GM18868 (cell line): ENCODE results near the gene RBM42.
A peak's percentile ranks its signal among the peaks of the same experiment; 100 is the strongest.
"Not testable (repeated sequence)": the region's sequence is repeated elsewhere in the genome, so short reads cannot be mapped to it uniquely, and the experiment has no call there.

ENCODE experiments used
- ATAC-seq: cut with Tn5 transposase; IDR thresholded peaks from one replicate; pipeline ENCODE4 v1.9.1; 2021; ENCODE audit warnings: mild to moderate bottlenecking, moderate library complexity; ENCODE audit not compliant: unreplicated experiment

The RBM42 gene

GRCh38 chr19:35628565-35629331 is at the start of gene RBM42:
TSS of gene RBM42 (plus strand) at chr19:35629036. CDS start at chr19:35629154, 118 bp downstream.
- ATAC-seq = peak; percentile 97

- no peak for ATAC-seq
These were observed 46.1 kb upstream of the RBM42 start for GRCh38 chr19:35582760-35583159.

- no peak for ATAC-seq
These were observed 43.0 kb upstream of the RBM42 start, which contains the start of gene PMIS2 for GRCh38 chr19:35585848-35586247. TSS of gene PMIS2 (plus strand) at chr19:35586173. CDS start at chr19:35586260, 87 bp downstream.

- ATAC-seq = no peak
These were observed 41.5 kb upstream of the RBM42 start for GRCh38 chr19:35587321-35587720.

- ATAC-seq = no peak
These were observed 38.0 kb upstream of the RBM42 start for GRCh38 chr19:35590875-35591274.

- ATAC-seq = no peak
These were observed 36.6 kb upstream of the RBM42 start for GRCh38 chr19:35592226-35592625.

- ATAC-seq = not testable (repeated sequence)
These were observed 33.8 kb upstream of the RBM42 start for GRCh38 chr19:35595026-35595425.

DNA sequence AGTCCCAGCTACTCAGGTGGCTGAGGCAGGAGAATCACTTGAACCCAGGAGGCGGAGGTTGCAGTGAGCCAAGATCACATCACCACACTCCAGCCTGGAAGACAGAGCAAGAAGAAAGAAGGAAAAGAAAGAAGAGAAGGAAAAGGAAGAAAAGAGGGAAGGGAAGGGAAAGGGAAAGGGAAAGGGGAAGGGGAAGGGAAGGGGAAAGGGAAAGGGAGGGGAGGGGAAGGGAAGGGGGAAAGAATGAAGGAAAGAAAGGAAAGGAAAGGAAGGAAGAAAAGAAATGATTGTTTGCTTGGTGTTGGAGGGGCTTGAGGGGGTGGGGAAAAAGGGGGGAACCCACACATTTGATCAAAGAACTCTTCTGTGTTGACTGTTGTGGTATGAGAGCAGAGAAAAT is 32.9 kb upstream of the RBM42 start:
- ATAC-seq = no peak

GRCh38 chr19:35596366-35596999 is 32.4 kb upstream of the RBM42 start:
- ATAC-seq = peak; percentile 50

GRCh38 chr19:35601971-35602370 is 26.9 kb upstream of the RBM42 start:
- ATAC-seq = no peak

DNA sequence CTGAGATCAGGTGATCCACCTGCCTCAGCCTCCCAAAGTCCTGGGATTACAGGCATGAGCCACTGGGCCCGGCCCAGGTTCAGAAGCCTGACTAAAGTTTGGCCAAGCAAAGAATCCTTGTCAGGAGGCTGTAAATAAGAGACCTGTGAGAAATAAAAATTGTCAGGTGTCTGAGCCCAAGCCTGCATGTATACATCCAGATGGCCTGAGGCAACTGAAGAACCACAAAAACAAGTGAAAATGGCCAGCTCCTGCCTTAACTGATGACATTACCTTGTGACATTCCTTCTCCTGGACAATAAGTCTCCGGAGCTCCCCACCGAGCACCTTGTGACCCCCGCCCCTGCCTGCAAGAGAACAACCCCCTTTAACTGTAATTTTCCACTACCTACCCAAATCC is 24.4 kb upstream of the RBM42 start:
- not testable (repeated sequence) for ATAC-seq

DNA sequence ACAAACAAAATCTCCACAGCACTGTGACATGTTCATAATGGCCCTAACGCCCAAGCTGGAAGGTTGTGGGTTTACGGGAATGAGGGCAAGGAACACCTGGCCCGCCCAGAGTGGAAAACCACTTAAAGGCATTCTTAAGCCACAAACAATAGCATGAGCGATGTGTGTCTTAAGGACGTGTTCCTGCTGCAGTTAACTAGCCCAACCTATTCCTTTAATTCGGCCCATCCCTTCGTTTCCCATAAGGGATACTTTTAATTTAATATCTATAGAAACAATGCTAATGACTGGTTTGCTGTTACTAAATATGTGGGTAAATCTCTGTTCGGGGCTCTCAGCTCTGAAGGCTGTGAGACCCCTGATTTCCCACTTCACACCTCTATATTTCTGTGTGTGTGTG is 21.7 kb upstream of the RBM42 start:
- not testable (repeated sequence) for ATAC-seq

DNA sequence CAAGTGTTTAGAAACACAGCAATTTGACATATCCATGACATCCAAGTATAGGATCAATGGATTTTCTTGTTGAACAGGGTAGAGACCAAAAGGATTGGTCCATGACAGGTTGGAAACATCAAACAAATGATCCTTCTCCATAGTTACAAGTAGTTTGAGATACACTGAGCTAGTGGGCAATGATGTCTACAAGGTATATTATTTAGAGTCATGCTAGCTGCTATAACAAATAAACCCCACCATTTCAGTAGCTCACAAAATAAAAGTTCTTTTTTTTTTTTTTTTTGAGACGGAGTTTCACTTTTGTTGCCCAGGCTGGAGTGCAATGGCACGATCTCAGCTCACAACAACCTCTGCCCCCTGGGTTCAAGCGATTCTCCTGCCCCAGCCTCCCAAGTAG is 21.2 kb upstream of the RBM42 start:
- no peak for ATAC-seq

GRCh38 chr19:35608251-35608650 is 20.6 kb upstream of the RBM42 start:
- ATAC-seq = no peak

GRCh38 chr19:35609851-35610353 is 18.9 kb upstream of the RBM42 start:
- ATAC-seq = no peak

GRCh38 chr19:35612224-35612558 is 16.6 kb upstream of the RBM42 start:
- no peak for ATAC-seq

DNA sequence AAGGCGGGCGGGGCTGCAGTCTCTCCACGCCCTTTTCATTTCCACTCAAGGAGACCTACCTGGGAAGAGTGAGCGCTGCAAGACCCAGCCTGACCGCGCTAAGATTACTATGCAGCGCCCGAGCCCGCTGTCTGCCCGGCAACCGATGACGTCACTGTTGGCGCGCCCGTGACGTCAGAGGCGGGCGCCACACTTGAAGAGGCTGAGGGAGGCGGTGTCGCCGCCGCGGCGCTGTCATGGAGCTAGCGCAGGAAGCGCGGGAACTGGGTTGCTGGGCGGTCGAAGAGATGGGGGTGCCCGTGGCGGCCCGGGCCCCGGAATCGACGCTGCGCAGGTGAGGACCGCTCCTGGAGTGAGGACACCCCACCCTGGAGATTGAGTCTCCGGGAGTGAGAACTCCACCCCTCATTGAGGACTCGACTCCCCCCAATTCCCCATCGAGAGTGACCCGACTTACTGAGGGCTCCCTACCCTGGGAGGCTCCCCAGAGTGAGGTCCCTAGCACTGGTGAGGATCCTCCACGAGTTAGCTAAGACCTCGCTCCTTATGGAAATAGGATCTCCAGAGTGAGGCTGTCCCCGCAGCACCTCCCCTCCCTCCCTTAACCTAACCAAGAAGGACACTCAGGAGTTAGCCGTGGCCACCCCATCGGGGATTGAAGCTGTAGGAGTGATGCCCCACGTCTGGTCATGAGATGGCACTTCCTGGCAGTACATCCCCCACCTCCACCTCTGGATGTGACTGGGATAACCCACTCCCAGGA is 16.1 kb upstream of the RBM42 start, which contains the start of gene HAUS5:
HAUS5 (plus strand) TSS at position 177 of the 763 bp plus-strand sequence; CDS start at position 237, 60 bp downstream.
- ATAC-seq = peak; percentile 75

- ATAC-seq = no peak
These were observed 15.3 kb upstream of the RBM42 start for GRCh38 chr19:35613574-35613973.

GRCh38 chr19:35615036-35615435 is 13.8 kb upstream of the RBM42 start:
- ATAC-seq = no peak

GRCh38 chr19:35618857-35619256 is 10.0 kb upstream of the RBM42 start:
- ATAC-seq = no peak

GRCh38 chr19:35619290-35619923 is 9.4 kb upstream of the RBM42 start:
- no peak for ATAC-seq
